GM18511 (cell line): ENCODE data around the gene CKB.

Experiments
- ATAC-seq: cut with Tn5 transposase; IDR thresholded peaks from one replicate; pipeline ENCODE4 v1.9.1; 2021; ENCODE audit warnings: mild to moderate bottlenecking, moderate library complexity; ENCODE audit not compliant: unreplicated experiment

CKB gene

DNA sequence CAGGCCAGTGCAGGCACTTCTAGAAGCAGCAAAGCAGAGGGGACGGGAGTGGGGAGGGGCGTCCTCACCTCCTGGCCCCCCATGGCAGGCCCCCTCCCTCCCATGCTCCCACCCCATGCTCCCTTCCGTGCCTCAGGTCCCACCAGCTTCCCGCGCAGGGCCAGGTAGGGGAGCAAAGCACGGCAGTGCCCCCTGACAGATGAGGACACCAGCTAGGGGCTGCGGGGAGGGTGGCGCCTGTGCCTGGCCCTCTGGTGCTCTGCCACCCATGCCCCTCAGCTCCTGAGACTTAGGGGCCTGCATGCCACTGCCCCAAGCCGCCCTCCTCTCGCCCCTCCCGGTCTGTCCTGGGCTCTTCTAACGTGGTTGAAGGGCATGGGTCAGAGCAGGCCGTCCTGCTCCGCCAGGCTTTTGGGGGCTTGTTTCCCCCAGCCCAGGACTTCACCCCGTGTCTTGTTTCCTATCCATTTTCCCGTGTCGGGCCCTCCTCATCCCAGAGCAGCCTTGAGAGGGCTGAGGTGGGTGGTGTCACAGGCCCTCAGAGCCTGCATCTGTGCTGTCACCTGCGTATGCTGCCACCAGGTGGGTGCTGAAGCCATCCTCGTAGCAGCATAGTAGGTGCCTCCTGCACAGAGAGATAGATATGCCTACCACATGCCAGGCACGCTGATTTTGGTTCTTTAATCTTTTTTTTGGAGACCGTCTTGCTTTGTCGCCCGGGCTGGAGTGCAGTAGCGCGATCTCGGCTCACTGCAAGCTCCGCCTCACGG is 16.6 kb upstream of the CKB start:
- ATAC-seq: no peak

DNA sequence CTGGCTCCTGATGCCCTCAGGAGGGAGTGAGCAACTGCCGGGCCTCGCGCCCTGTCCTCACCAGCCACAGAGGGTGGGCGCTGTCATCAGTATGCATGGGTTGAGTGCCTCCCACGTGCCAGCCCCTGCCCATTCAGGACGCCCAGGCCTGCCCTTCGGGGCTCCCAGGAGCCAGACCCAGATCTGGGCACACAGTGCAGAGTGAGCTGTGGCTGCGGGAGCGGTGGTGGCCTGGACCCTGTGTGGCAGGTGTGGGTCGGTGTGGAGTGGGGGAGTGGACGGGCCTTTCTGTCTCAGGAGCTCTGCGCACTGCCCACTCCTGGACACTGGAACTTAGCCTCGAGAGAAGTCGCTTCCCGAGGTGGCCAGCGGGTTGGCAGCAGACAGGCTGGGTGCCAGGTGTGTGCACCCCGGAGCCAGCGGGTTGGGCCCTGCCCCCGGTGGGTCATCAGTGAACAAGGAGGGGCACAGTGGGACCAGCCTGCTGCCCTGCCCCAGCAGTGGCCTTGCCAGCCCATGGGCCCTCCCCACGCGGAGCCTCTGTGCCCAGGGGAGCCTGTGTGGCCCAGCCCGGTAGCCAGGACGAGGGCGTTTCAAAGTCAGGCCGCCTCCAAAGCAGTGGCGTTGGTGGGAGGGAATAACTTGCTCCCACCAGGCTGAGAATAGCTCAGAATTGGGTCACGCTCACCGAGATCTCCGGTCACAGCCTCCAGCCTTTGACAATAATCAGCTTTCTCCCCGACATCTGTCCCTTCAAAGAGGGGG is 15.8 kb upstream of the CKB start:
- ATAC-seq: no peak

DNA sequence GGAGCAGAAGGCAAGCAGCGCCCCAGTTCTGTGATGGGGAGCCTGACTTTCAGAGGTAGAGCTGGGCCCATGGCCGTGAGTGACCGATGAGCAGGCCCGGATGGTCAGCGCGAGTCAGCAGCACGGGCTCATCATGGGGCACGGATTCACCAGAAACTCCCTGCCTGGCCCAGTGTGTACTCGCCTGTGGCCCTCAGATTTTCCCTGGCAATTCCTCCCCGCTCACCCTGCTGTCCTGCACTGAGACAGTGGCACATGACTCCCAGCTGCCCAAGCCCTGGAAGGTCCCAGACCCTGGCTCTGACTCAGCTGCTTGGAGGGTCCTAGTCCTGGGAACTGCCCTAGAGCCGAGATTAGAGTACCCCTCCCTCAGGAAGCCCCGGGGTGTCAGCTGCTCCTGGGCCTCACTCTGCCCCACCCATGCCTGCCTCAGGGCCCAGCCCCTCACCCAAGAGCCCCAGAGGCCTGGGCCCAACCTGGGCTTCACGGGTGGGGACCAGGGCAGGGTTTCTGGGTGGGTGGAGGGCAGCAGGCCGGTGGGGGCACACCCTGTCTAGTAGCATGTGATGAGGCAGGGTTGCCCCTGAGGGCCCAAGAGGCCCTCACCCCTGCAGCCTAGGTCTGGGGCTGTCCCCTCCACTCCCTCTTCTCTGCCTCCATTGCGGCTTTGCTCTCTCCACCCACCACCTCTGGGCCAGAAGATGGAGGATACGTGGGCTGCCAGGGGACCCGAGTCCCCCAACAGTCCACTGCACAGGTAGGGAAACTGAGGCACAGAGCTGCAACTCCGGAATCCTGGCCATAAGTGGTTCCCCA is 14.8 kb upstream of the CKB start:
- no peak for ATAC-seq

DNA sequence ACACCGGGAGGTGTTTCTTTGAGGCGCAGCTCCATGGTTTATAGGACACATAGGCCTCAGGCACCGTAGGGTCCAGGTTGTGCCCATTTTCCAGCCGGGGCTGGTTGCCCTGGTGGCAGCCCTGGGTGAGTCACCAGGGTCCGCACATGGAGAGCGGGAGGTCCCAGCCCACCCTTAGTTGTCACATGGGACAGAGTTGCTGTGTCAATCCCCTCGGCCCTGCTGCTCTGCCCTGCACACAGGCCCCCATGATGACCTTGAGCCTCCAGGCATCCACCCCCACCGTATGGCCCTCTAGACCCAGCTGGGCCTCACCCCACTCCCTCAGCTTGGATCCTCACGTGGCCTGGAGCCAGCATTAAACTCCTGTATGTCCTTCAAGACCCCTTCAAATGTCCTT is 14.1 kb upstream of the CKB start:
- no peak for ATAC-seq

DNA sequence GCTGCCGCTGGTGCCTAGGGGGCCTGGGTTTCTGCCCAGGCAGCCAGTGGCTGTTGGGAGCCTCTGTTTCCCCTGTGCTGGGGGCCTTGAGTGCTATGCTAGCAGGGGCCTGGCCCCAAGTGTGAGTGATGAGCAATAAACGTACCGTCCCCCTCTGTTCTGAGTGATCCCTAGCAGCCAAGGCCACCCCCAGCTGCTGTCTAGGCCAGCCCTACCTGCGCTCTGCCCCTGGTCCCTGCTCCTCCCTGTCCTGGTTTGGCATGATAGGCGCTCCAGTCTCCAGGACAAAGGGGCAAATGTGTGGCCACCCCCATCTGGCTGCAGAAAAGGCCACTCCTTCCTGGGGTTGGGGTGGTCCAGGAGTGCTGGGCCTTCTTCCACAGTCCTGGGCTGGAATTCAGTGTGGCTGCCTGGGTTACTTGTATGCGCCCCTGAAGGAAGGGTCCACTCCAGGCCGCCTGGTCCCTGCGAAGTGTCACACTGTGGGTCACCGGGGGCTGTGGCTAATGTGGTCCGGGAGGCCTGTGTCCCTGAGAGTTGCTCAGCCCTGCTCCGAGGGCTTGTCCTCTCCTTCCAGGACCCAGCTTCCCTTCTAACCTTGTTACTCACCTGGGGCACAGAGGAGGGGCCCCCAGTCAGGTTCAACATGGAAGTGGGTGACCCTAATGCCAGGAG is 13.4 kb upstream of the CKB start:
- no peak for ATAC-seq

DNA sequence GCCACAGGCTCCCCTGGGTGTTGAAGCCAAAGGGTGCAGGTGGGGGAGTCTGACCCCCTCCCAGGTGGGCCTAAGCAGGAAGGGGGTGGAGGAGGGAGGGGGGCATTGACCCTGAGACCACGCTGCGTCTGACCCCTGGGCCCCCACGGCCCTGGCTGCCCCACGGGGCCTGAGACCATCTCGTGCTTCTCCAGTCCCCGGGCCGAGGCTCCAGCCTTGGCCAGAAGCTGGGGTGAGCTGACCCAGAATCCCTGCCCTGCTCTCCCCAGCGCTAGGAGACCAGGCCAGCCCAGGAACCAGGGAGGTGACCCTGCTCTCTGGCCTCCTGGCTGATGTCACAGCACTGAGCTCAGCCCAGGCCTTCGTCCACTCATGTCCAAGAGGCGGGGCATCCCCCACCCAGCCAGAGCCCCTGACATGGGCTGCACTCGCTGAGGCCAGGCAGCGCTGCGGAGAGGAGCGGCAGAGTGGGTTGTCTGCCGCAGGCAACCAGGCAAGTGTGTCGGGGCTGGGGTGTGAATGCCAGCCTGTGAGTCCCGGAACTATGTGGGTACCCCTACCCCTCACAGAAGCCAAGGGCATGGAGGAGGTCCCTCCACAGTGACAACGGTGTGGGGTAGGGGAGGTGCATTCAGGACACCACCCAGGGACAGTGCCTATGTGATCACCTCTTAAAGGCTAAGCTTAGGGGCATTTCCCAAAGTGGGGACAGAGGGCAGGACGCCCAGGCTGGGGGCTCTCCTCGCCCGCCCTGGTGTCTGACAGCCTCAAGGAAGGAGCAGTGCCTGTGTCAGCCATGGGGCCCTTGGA is 12.7 kb upstream of the CKB start:
- ATAC-seq: no peak

DNA sequence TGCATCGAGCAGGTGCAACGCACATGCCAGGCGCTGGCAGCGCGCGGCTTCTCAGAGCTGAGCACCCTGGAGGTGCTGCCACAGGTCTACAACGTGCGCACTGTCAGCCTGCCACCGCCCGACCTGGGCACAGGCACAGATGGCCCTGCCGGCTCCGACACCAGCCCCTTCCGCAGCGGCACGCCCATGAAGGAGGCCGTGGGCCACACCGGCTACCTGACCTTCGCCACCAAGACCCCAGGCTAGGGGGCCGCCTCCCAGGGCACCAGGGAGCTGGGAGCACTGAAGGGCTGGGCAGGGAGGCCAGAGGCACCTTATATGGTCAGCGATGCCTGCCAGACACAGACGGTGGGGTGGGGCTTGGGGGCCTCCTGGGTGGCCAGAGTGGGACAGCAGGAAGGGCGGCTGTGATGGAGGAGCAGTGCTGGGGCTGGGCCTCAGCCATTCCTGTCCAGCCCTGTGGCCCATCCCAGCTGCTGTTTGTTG is 12.0 kb upstream of the CKB start:
- ATAC-seq: no peak

DNA sequence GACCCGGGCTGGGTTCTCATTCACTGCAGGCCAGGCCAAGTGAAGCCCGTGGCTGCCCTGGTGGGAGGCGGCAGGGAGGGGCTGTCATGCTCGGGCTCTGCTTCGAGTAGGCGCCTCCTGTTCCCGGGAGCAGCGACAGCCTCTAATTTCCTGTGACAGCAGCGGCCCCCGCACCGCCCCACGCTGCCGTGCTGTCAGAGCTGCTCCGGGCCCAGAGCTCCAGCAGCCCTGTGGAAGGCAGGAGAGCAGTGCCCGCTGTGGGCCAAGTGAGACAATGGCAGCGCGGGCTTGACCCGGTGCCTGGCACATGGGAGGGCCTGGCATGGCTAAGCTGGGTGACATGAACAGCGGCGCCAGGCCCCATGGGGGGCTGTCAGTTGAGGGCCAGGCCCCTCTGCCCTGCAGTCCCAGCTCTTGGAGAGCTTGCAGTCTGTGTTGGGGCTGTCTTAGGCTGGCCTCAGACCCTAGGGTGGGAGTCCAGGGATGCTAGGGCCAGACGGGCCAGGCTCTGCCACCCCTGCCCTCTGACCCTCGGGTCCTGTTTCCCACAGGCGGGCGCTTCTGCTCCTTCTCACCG is 11.5 kb upstream of the CKB start:
- ATAC-seq: no peak

DNA sequence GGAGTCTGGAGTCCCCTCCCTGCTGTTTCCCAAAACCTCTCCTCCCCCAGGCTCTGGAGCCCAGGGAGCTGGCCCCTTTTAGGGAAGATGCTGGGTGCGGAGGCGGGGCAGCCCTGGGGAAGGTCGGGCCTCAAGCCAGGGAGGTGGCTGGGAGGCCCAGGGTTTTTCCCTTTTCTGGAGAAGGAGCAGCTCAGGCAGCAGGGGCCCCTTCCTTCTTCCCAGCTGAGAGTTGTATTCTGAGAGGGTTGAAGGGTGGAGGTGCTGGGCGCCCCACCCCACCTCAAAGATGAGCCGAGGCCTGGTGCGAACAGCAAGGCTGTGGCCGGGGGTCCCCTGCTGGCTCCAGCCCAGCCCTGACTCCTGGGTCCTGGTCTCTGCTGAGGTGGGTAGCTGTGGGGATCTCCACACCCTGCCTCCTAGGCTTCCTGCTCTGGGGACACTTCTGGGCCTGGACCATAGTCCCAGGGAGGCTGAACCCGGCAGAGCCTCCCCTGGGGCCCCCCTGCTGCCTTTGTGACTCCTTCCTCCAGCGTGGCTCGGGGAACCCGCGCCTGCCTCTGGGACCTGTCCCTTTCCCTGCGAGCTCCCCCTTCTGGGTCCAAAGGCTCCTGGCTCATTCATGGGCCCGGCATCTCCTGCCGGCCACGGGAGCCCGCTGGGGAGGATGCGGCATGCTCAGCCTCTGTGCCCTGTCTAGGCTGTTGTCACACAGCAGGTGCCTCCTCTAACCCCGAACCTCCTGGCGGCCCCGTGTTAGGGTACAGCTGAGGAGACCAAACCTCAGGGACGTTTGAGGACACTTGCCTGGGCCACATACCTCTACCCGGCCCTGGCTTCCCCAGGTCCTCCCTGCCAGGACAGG is 10.7 kb upstream of the CKB start:
- ATAC-seq: no peak

DNA sequence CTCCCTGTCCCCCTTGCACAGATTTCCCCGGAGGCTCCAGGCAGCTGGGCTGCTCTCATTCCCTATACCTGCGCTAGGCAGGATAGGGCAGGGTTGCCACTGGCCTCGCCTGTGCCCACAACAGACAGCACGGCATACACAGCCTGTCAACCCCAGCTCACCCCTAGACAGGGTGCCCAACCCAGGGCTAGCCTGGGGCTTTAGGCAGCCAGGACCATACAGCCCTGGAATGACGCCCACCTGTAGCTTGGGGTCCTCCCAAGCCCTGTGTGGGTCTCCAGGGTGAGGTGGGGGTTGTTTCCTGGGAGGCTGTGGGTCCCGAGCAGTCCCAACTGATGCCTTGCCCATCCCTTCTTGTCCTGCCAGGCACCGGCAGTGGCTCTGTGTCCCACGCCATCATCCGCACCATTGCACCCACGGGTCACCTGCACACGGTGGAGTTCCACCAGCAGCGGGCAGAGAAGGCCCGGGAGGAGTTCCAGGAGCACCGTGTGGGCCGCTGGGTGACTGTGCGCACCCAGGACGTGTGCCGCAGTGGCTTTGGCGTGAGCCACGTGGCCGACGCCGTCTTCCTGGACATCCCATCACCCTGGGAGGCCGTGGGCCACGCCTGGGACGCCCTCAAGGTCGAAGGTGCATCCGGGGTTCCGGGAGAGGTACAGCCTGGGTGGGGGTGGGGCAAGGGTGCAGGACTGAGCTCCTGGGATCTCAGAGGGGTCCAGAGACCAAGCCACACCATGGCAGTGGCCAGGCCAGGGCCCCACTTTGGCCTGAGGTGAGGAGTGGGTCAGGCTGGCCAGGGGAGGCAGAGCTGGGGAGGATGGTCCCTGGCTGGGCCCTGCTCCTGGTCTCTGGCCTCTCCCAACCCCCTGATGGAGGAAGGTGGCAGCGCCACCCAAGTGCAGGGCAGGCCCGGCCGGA is 9.8 kb upstream of the CKB start:
- ATAC-seq: no peak

DNA sequence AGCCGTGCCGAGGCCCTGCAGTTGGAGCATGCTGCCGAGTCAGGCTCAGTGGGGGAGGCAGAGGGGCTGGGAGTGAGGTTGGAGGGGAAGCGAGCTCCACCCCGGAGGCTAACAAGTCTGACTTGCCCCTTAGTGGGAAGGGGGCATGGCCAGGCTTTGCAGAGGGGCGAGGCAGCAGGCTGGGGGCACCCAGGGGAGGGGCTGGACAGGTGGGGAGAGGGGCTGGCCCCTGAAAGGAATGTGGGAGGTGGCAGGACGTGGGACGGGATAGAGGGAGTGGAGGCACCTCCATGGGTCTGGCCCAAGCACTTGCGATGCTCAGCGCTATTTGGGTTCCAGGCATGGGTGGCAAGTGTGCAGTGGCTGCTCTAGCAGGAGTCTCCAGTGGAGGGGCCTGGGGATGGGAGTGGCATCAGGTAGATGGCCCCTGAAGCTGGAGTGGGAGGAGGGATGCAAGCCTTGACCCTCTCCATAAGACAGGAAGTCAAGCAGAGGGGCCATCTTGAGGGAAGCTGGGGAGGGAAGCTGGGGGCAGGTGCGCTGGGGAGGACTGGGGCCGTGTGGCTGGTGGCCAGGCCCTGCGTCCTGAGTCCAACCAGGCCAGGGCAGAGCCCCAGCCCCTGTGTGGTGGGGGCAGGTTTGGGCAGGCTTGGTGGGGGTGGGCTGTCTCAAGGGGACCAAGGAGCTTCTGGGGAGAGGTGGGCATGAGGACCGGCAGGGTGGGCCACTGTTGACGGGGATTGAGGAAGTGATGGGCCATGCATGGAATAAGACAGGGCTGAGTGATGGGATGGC is 9.0 kb upstream of the CKB start:
- ATAC-seq: no peak

DNA sequence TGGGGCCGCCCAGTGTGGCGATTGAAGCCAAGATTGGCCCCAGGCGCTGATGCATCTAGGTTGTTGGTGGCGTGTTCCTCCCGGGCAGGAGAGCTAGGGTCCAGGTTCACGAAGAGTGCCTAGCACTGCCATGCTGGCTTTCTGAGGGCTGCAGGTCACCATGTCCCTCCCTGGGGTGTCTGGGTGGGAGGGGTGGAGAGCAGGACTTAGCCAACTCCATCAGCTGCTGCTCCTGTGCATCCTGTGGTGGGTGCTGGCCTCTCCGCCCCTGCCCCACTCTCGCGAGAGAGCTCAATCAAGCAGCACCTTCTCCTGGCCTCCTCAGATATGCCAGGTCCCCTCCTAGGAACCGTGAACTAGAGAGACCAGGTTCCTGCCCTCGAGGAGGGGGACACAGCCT is 8.2 kb upstream of the CKB start:
- ATAC-seq: no peak

DNA sequence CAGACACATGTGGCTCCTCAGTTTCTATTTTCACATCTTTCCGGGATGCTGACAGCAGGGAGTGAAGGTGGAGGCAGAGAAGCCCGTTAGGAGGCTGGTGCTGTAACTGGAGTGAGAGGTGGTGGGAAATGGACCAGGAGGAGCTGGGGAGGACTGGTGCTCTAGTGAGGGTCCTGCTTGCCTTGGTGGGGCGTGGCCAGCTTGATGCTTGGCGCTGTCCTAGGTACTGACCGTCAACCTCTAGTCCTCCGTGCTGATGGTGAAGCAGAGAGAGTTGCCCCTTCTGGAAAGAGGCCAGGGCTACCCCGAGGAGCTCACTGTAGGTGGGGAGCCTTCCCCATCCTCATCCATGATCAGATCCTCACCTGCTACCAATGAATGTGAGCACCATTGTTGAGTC is 7.8 kb upstream of the CKB start:
- ATAC-seq: no peak

DNA sequence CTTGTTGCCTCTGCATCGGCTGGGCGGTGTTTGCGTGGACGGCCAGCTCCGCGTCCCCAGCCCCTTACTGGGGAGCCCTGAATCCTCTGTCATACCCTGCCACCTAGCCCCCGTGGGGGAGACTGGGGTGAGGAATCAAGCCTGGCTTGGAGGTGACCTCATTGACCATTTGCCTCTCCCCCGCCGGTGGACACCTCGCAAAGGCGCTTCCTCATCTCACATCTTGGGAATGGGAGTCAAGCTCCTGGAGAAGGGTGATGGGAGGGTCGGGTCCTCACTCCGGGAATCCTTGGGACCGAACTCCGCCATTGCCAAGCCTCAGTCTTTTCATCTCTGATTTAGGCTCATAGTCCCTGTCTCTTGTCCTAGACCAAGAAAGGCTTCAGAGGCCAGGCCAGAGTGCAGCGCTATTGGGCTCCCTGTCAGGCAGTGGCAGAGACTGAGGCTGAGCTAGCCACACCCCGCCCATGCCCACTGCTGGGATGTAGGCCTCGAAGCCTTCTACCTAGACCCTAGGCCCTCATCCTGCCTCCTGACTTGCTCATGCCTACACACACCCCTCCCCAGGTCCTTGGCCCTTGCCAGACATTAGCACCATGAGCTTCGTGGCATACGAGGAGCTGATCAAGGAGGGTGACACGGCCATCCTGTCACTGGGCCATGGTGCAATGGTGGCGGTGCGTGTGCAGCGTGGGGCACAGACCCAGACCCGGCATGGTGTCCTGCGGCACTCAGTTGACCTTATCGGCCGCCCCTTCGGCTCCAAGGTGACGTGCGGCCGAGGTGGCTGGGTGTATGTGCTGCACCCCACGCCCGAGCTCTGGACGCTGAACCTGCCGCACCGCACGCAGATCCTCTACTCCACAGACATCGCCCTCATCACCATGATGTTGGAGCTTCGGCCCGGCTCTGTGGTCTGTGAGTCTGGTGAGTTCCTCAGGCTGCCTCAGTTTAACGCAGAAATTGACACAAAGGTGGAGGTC is 7.0 kb upstream of the CKB start:
- ATAC-seq: no peak

DNA sequence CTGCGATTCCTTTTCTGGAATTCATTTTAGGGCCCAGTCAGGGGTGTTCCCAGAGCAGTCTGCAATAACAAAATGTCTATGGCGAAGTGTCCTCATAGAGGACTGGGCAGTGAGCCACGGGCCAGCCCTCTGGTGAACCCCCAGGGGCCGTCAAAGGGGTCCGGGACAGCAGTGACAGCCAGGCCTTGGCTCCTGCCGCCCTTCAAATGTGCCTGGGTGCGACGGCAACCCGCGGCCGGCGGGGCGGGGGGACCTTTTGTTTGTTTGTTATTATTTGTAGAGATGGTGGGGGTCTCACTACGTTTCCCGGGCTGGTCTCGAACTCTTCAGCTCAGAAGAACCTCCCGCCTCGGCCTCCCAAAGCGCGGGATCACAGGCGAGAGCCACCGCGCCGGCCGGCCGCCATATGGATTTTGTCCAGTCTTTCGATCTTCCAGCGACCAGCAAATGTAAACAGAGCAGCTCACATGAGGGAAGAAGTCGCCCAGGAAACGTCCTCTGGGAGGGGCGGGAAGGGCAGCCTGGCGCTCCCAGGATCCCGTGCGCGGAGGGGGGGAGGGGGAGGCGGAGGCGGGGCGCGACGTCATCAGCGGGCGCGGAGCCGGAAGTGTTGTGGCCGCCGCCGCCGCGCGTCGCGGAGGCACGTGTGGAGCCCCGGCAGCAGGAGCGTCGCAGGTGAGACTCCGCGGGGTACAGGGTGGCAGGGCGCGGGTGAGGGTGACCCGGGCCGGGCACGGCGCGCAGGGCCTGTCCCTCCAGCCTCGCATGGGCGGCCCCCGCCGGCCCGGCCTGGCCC is 6.2 kb upstream of the CKB start, which contains the start of gene TRMT61A:
Gene TRMT61A, plus strand, starts transcription at position 610 of the 796 bp plus-strand sequence. CDS start 783 bp downstream, outside the sequence.
- peak; percentile 38 for ATAC-seq
